HCT116 (cell line): ENCODE measurements around the gene BMP8B. TPM values are rescaled to one million over a fixed set of nuclear protein-coding genes. Genes with fewer than 3 reads are reported as not detected.

ENCODE experiments used
- ATAC-seq: fragments of 200-7000 bp; cut with Tn5 transposase; 2 replicates; pipeline ENCODE4 v1.9.1; 2020; ENCODE audit warnings: mild to moderate bottlenecking, moderate library complexity
- BruUV-seq: library from RNA; stranded (reverse); fragments of 400-500 nt; replicated peaks from 2 replicates; lab custom pipeline; 2021; lab: Mats Ljungman, UMichigan
- CTCF ChIA-PET: fragments of 300-600 bp; sonication (Branson Sonifier 250); formaldehyde crosslinking; loops from one replicate; lab custom pipeline; 2021; ENCODE audit warnings: antibody characterized with exemption; lab: Charles Lee
- POLR2A ChIA-PET: fragments of 300-600, 350-600 bp; sonication (Branson Sonifier 250); formaldehyde crosslinking; loops from one replicate; lab custom pipeline; 2021; ENCODE audit warnings: antibody characterized with exemption; lab: Charles Lee
- RAD21 ChIA-PET, 2 experiments: fragments of 300-600 bp; sonication (Branson Sonifier 250); formaldehyde crosslinking; loops; one replicate each; lab custom pipeline; 2023; ENCODE audit warnings: low total read pairs in 2 of 2; ENCODE audit not compliant: uncharacterized antibody in 2 of 2, unreplicated experiment in 2 of 2, low non-redundant PET in 1 of 2; lab: Charles Lee
- DNase-seq: peaks from one replicate; pipeline ENCODE4 v3.0.0-alpha.2; 2010; ENCODE audit warnings: low read depth, low spot score
- H2AFZ ChIP-seq: fragments of 200-600 bp; shearing (Covaris generic), sonication (generic); 2 replicates; pipeline ENCODE4 v1.6.1; 2017; ENCODE audit warnings: low read depth, mixed run types, mixed read lengths, antibody characterized with exemption, low read length; ENCODE audit not compliant: poor library complexity, severe bottlenecking
- H3K27ac ChIP-seq: 2 replicates; pipeline ENCODE4 v1.5.1; 2012; ENCODE audit warnings: low read depth, low read length
- H3K27me3 ChIP-seq: fragments of 200-600 bp; sonication (generic); 2 replicates; pipeline ENCODE4 v1.6.1; 2016; ENCODE audit warnings: mixed run types, low read length, mixed read lengths; ENCODE audit not compliant: insufficient read depth
- H3K36me3 ChIP-seq, 2 experiments: fragments of 200-500 bp in 1 of 2; fragments of 200-600 bp in 1 of 2; sonication (Bioruptor generic) in 1 of 2; sonication (generic) in 1 of 2; 2 replicates each; pipeline versions ENCODE4 v1.5.1 to v1.6.1; 2014 to 2016; ENCODE audit warnings: low read length in 2 of 2, inconsistent platforms in 1 of 2, mixed read lengths in 1 of 2, mixed run types in 1 of 2; ENCODE audit not compliant: insufficient read depth in 2 of 2, control insufficient read depth in 1 of 2
- H3K4me1 ChIP-seq, 2 experiments: fragments of 200-600 bp in 1 of 2; sonication (generic) in 1 of 2; 2 replicates each; pipeline versions ENCODE4 v1.5.1 to v1.6.1; 2012 to 2017; ENCODE audit warnings: low read length in 2 of 2, inconsistent platforms in 1 of 2, mild to moderate bottlenecking in 1 of 2, mixed read lengths in 1 of 2, mixed run types in 1 of 2, moderate library complexity in 1 of 2; ENCODE audit not compliant: insufficient read depth in 2 of 2, control insufficient read depth in 1 of 2
- H3K4me2 ChIP-seq: fragments of 200-600 bp; sonication (generic); 2 replicates; pipeline ENCODE4 v1.6.1; 2017; ENCODE audit warnings: mixed run types, low read length, mixed read lengths
- H3K4me3 ChIP-seq, 2 experiments: fragments of 200-600 bp in 1 of 2; sonication (generic) in 1 of 2; replicated peaks in 1 of 2; 2 replicates each; pipeline ENCODE4 v1.5.1; 2011 to 2016; ENCODE audit warnings: low read length in 2 of 2, control low read depth in 1 of 2, low read depth in 1 of 2, mild to moderate bottlenecking in 1 of 2, mixed read lengths in 1 of 2, mixed run types in 1 of 2
- H3K79me2 ChIP-seq: fragments of 200-600 bp; sonication (generic); 2 replicates; pipeline ENCODE4 v1.6.1; 2017; ENCODE audit warnings: mild to moderate bottlenecking, mixed run types, low read length, moderate library complexity, mixed read lengths; ENCODE audit not compliant: insufficient read depth
- H3K9ac ChIP-seq: fragments of 200-600 bp; sonication (generic); 2 replicates; pipeline ENCODE4 v1.6.1; 2016; ENCODE audit warnings: low read length, mixed read lengths
- H3K9me2 ChIP-seq: fragments of 200-600 bp; sonication (generic), shearing (Covaris generic); 2 replicates; pipeline ENCODE4 v1.6.1; 2017; ENCODE audit warnings: mixed run types, mild to moderate bottlenecking, moderate library complexity; ENCODE audit not compliant: insufficient read depth
- H3K9me3 ChIP-seq, 2 experiments: fragments of 200-500 bp in 1 of 2; fragments of 200-600 bp in 1 of 2; sonication (Bioruptor generic) in 1 of 2; sonication (generic) in 1 of 2; 2 replicates each; pipeline ENCODE4 v1.6.1; 2014 to 2017; ENCODE audit warnings: low read length in 2 of 2, mixed read lengths in 2 of 2, inconsistent platforms in 1 of 2, low read depth in 1 of 2, mild to moderate bottlenecking in 1 of 2, mixed run types in 1 of 2, moderate library complexity in 1 of 2; ENCODE audit not compliant: control insufficient read depth in 1 of 2, insufficient read depth in 1 of 2
- H4K20me1 ChIP-seq: fragments of 200-600 bp; sonication (generic), shearing (Covaris generic); 2 replicates; pipeline ENCODE4 v1.6.1; 2017; ENCODE audit warnings: mixed run types, mild to moderate bottlenecking, moderate library complexity; ENCODE audit not compliant: insufficient read depth
- CBX3 ChIP-seq: IDR thresholded peaks from 2 replicates; pipeline ENCODE4 v1.6.1; 2012; ENCODE audit warnings: low read depth
- EGR1 ChIP-seq: IDR thresholded peaks from 2 replicates; pipeline ENCODE4 v1.6.1; 2012; ENCODE audit warnings: low read depth
- ELF1 ChIP-seq: IDR thresholded peaks from 2 replicates; pipeline ENCODE4 v1.6.1; 2012; ENCODE audit warnings: low read depth, borderline replicate concordance
- EZH2phosphoT487 ChIP-seq: fragments of 200-600 bp; IDR thresholded peaks from 2 replicates; pipeline ENCODE4 v1.6.1; 2018; ENCODE audit warnings: antibody characterized with exemption, borderline replicate concordance
- JUND ChIP-seq: IDR thresholded peaks from 2 replicates; pipeline ENCODE4 v1.6.1; 2012
- POLR2A ChIP-seq: IDR thresholded peaks from 2 replicates; pipeline ENCODE4 v1.7.0; 2011; ENCODE audit warnings: borderline replicate concordance; ENCODE audit not compliant: insufficient read depth, insufficient read length; ENCODE audit errors: extremely low read depth
- POLR2AphosphoS5 ChIP-seq: IDR thresholded peaks from 2 replicates; pipeline ENCODE4 v1.6.1; 2011; ENCODE audit warnings: mild to moderate bottlenecking, low read depth, low read length, moderate library complexity
- RAD21 ChIP-seq: IDR thresholded peaks from 2 replicates; pipeline ENCODE4 v1.6.1; 2012; ENCODE audit warnings: low read depth, mild to moderate bottlenecking
- SIN3A ChIP-seq: IDR thresholded peaks from 2 replicates; pipeline ENCODE4 v1.6.1; 2012; ENCODE audit warnings: low read depth
- SP1 ChIP-seq: IDR thresholded peaks from 2 replicates; pipeline ENCODE4 v1.6.1; 2012; ENCODE audit warnings: low read depth
- SRF ChIP-seq: IDR thresholded peaks from 2 replicates; pipeline ENCODE4 v1.6.1; 2012; ENCODE audit warnings: low read depth
- TCF7L2 ChIP-seq: IDR thresholded peaks from 2 replicates; pipeline ENCODE4 v1.7.0; 2011; ENCODE audit warnings: borderline replicate concordance, inconsistent platforms; ENCODE audit not compliant: insufficient read depth, insufficient read length; ENCODE audit errors: extremely low read depth
- ZFX ChIP-seq: fragments of 450-650 bp; IDR thresholded peaks from 2 replicates; pipeline ENCODE4 v1.6.1; 2017
- ZNF274 ChIP-seq: fragments of 200-500 bp; sonication (Bioruptor generic); IDR thresholded peaks from 2 replicates; pipeline ENCODE4 v1.6.1; 2014; ENCODE audit warnings: mild to moderate bottlenecking, low read depth, low read length, inconsistent platforms
- intact Hi-C: fragments of 100-400 bp; cut with micrococcal nuclease; formaldehyde crosslinking; loops from 2 replicates; pipeline ENCODE4 v1.10.0; 2022
- total RNA-seq: library from RNA; stranded (reverse); gene quantifications from one replicate; pipeline ENCODE4 v1.2.1, GENCODE V29; 2021; ENCODE audit not compliant: unreplicated experiment
- TF ChIP-seq, protein P1 (sequence below): IDR thresholded peaks from 2 replicates; pipeline ENCODE4 v1.6.1; 2012
- TF ChIP-seq, protein P2 (sequence below): IDR thresholded peaks from 2 replicates; pipeline ENCODE4 v1.6.1; 2012
- TF ChIP-seq, protein P3 (sequence below), 3 experiments: fragments of 200-600 bp in 1 of 3; sonication (generic) in 1 of 3; IDR thresholded peaks in 2 of 3; conservative IDR thresholded peaks in 1 of 3; 2 replicates each; pipeline ENCODE4 v1.5.1; 2012 to 2017; ENCODE audit warnings: low read depth in 2 of 3, low read length in 2 of 3, antibody characterized with exemption in 1 of 3, borderline replicate concordance in 1 of 3, control low read depth in 1 of 3, mild to moderate bottlenecking in 1 of 3, mixed read lengths in 1 of 3, mixed run types in 1 of 3, moderate library complexity in 1 of 3; ENCODE audit not compliant: insufficient read depth in 1 of 3

BMP8B gene
- total RNA-seq, 1 experiment from 2014 or later, result 9.5 TPM

DNA sequence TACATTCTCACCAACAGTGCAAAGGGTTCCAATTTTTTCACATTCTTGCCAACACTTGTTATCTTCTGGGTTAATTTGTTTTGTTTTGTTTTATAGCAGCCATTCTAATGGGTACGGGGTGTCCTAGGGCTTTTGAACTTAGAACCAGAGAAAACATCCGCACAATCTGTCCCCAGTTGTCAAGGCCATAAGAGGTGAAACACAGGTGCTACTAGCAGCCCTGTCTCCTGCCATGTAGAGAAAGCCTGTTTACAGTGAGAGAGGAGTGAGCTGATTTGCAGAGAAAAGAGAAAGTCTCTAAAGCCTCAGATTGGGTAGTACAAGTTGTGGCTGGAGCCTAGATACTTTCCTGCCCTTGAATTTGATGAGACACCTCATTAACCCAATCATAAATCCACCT lies 46.4 kb upstream of the BMP8B start:
- Histone ChIP-seq H3K4me3 (no peak overlapping the region), H2AFZ (no peak overlapping the region), H3K9ac (no peak overlapping the region), H3K27me3 (no peaks in the 10 kb centered on the region), H3K4me2 (no peak overlapping the region), H3K9me2 (no peaks in the 10 kb centered on the region), H3K36me3 (peaks cover 9 to 10% of the 10 kb centered on the region in 2 experiments; a peak in 3 of 4 replicates), H4K20me1 (no peaks in the 10 kb centered on the region), H3K79me2 (no peaks in the 10 kb centered on the region), H3K27ac (no peak overlapping the region), H3K9me3 (no peaks in the 10 kb centered on the region), H3K4me1 (no peaks in the 10 kb centered on the region)
- DNase-seq (no peak), ATAC-seq (no peak)
- intact Hi-C loops, result no loop called here
- no peak for TF ChIP-seq ELF1
- no peak for TF ChIP-seq SRF
- no peak for TF ChIP-seq POLR2AphosphoS5
- TF ChIP-seq, protein P1, sequence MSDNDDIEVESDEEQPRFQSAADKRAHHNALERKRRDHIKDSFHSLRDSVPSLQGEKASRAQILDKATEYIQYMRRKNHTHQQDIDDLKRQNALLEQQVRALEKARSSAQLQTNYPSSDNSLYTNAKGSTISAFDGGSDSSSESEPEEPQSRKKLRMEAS, result no peak
- TF ChIP-seq, protein P2, sequence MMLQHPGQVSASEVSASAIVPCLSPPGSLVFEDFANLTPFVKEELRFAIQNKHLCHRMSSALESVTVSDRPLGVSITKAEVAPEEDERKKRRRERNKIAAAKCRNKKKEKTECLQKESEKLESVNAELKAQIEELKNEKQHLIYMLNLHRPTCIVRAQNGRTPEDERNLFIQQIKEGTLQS, result no peak
- TF ChIP-seq SIN3A, result no peak
- no peak for TF ChIP-seq TCF7L2
- ChIA-PET RAD21 (no interaction called here), CTCF (no interaction called here), POLR2A (no interaction called here)
- no TSS peak for BruUV-seq

DNA sequence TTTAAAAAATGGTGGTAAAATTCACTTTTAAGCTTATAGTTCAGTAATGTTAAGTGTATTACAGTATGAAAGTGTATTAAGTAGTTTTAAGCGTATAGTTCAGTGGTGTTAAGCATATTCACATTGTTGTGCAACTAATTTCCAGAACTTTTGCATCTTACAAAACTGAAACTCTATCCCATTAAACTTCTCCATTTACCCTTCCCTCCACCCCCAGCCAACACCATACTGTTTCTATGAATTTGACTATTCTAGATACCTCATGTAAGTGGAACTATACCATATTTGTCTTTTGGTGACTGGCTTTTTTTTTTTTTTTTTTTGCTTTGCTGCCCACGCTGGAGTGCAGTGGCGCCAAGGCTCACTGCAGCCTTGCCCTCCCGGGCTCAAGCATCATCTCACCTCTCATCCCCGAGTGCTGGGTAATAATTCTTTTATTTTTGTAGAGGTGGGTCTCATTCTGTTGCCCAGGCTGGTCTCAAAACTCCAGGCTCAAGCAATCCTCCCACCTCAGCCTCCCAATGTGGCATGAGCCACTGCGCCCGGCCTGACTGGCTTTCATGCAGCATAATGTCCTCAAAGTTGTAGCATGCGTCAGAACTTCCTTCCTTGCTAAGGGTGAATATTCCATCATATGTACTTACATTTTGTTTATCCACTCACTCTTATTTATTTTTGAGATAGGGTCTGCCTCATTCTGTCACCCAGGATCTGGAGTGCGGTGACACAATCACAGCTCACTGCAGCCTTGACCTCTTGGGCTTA lies 45.1 kb upstream of the BMP8B start:
- intact Hi-C loops, result no loop called here
- H3K9ac ChIP-seq, result no peak overlapping the region
- DNase-seq (no peak), ATAC-seq (no peak)
- no TSS peak for BruUV-seq
- H3K4me2 ChIP-seq, result no peak overlapping the region
- no peaks in the 10 kb centered on the region for H3K9me3 ChIP-seq
- CTCF ChIA-PET, result no interaction called here
- H3K4me1 ChIP-seq, result no peaks in the 10 kb centered on the region
- H3K27ac ChIP-seq, result no peak overlapping the region
- RAD21 ChIA-PET, result interaction anchor here in 1 of 2 experiments (1.0 kb wide), 1 partner anchor 31 kb away, joined by 3 read pairs; no protein-coding TSS in a partner anchor
- peaks cover 0 to 2% of the 10 kb centered on the region in 2 experiments; a peak in 3 of 4 replicates for H3K36me3 ChIP-seq
- no peaks in the 10 kb centered on the region for H3K27me3 ChIP-seq
- no peak overlapping the region for H2AFZ ChIP-seq
- H3K4me3 ChIP-seq, result no peak overlapping the region
- POLR2A ChIA-PET, result no interaction called here
- no peaks in the 10 kb centered on the region for H4K20me1 ChIP-seq
- no peaks in the 10 kb centered on the region for H3K79me2 ChIP-seq
- TF ChIP-seq POLR2AphosphoS5 (no peak), EGR1 (no peak), CBX3 (no peak), SRF (no peak), SIN3A (no peak), ZFX (no peak), EZH2phosphoT487 (no peak), POLR2A (no peak), SP1 (no peak), JUND (no peak), RAD21 (no peak), ELF1 (no peak), ZNF274 (no peak)
- TF ChIP-seq, protein P2, result no peak
- TF ChIP-seq, protein P1, result no peak
- TF ChIP-seq, protein P3, sequence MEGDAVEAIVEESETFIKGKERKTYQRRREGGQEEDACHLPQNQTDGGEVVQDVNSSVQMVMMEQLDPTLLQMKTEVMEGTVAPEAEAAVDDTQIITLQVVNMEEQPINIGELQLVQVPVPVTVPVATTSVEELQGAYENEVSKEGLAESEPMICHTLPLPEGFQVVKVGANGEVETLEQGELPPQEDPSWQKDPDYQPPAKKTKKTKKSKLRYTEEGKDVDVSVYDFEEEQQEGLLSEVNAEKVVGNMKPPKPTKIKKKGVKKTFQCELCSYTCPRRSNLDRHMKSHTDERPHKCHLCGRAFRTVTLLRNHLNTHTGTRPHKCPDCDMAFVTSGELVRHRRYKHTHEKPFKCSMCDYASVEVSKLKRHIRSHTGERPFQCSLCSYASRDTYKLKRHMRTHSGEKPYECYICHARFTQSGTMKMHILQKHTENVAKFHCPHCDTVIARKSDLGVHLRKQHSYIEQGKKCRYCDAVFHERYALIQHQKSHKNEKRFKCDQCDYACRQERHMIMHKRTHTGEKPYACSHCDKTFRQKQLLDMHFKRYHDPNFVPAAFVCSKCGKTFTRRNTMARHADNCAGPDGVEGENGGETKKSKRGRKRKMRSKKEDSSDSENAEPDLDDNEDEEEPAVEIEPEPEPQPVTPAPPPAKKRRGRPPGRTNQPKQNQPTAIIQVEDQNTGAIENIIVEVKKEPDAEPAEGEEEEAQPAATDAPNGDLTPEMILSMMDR (IDR thresholded peaks at IDR 0.05 in 2 of 3, conservative IDR thresholded peaks at IDR 0.05 in 1 of 3; ENCODE audit: borderline replicate concordance in 1 of 3, insufficient read depth in 1 of 3, low read depth in 2 of 3, low read length in 2 of 3), result no peak
- H3K9me2 ChIP-seq, result no peaks in the 10 kb centered on the region
